ENCODE results near the gene FOXN3. TPM values are rescaled to one million over a fixed set of nuclear protein-coding genes. Genes with fewer than 3 reads are reported as not detected.

The FOXN3 gene
- total RNA-seq, 2 donors from 2014 or later, result 46.8 to 72.6 TPM

DNA sequence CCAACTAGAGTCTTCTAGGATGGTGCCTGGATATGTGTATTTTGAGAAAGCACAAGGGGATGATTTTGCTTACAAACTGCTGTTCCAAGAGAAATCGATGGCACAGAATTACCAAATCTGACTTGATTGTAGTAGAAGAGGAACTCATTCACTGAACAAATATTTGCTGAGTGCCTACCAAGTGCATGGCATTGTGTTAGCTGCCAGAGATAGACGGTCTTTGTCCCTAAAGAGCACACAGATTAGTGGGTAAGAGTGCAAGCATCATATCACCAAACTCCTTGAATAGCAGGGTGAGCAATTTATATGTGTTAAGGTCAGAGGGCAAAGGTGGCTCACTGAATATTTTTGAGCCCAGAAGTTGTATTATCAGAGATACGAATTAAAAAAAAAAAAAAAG, 3.5 kb upstream of the FOXN3 start:
- intact Hi-C loops (cut with DNase I), result loop anchor here (10.0 kb wide), 1 partner anchor 494 kb away; no protein-coding TSS in a partner anchor

GRCh38 chr14:89419973-89420482, 3.0 kb upstream of the FOXN3 start:
- H3K4me1 ChIP-seq, result no peaks in the 10 kb centered on the region
- peak overlapping the region in 1 of 2 donors; percentile 8 for H3K9ac ChIP-seq (ENCODE audit: low read depth in 2 of 2, low read length in 2 of 2)
- H3K27ac ChIP-seq, result no peak overlapping the region
- H3K9me3 ChIP-seq, result no peaks in the 10 kb centered on the region
- no peaks in the 10 kb centered on the region for H3K27me3 ChIP-seq
- H3K36me3 ChIP-seq, result no peaks in the 10 kb centered on the region
- no peak for DNase-seq
- H3K4me3 ChIP-seq, result no peak overlapping the region
- intact Hi-C loops (cut with DNase I), result loop anchor here (10.0 kb wide), 3 partner anchors 235 to 495 kb away; no protein-coding TSS in a partner anchor
- TF ChIP-seq, protein P1, sequence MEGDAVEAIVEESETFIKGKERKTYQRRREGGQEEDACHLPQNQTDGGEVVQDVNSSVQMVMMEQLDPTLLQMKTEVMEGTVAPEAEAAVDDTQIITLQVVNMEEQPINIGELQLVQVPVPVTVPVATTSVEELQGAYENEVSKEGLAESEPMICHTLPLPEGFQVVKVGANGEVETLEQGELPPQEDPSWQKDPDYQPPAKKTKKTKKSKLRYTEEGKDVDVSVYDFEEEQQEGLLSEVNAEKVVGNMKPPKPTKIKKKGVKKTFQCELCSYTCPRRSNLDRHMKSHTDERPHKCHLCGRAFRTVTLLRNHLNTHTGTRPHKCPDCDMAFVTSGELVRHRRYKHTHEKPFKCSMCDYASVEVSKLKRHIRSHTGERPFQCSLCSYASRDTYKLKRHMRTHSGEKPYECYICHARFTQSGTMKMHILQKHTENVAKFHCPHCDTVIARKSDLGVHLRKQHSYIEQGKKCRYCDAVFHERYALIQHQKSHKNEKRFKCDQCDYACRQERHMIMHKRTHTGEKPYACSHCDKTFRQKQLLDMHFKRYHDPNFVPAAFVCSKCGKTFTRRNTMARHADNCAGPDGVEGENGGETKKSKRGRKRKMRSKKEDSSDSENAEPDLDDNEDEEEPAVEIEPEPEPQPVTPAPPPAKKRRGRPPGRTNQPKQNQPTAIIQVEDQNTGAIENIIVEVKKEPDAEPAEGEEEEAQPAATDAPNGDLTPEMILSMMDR (IDR thresholded peaks at IDR 0.05), result no peak

More for the DNA sequence above, 3.5 kb upstream of the FOXN3 start:
- peak; percentile 46 for DNase-seq
- TF ChIP-seq, protein P1 (IDR thresholded peaks at IDR 0.05), result no peak
- no peaks in the 10 kb centered on the region for H3K4me1 ChIP-seq
- H3K4me3 ChIP-seq, result no peak overlapping the region
- no peaks in the 10 kb centered on the region for H3K36me3 ChIP-seq
- no peaks in the 10 kb centered on the region for H3K9me3 ChIP-seq
- no peaks in the 10 kb centered on the region for H3K27me3 ChIP-seq
- no peak overlapping the region for H3K27ac ChIP-seq
- peak overlapping the region in 1 of 2 donors; percentile 8 for H3K9ac ChIP-seq (ENCODE audit: low read depth in 2 of 2, low read length in 2 of 2)

DNA sequence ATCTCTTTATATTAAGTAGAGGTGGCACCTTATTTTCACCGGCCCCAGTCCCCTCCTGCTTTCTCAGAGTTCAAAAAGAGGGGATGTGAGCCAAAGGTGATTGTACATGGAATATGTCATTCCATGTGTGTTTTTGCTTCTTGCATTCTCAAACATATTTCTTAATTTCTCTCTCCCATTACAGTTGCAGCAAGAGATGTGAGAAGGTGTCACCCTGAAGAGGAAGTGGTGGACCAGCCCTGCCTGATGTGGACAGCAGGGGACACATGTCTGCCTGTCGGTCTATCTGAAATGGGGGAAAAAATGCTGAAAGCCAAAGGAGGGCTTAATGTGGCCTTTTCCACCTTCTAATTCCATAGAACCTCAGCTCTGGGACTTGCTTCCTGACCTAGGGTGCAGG, 1.9 kb upstream of the FOXN3 start:
- H3K4me1 ChIP-seq, result no peaks in the 10 kb centered on the region
- H3K27ac ChIP-seq, result no peak overlapping the region
- no peak for DNase-seq

DNA sequence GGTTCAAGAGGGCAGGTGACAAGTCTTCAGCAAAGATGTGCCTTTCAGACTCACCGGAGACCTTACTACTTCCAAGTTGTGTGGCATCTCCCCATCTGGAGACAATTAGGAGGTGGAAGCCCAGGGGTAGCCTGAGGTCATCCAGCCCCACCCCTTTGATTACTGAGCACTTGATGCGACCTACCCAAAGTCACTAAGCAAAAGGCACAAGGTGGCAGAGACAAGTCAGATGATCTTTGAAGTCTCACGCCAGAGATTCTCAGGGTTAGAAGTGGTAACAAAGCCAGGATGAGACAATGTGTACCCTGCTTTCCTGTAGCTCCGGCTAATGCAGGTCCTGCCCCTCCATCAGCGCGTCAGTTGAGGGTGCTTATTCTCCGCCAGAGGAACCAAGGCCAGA, 1.4 kb upstream of the FOXN3 start:
- Histone ChIP-seq H3K9me3 (no peaks in the 10 kb centered on the region), H3K27ac (no peak overlapping the region), H3K9ac (ENCODE audit: low read depth in 2 of 2, low read length in 2 of 2) (no peak overlapping the region), H3K27me3 (no peaks in the 10 kb centered on the region), H3K4me1 (no peaks in the 10 kb centered on the region), H3K4me3 (no peak overlapping the region), H3K36me3 (no peaks in the 10 kb centered on the region)
- DNase-seq, result no peak
- intact Hi-C loops (cut with DNase I), result loop anchor here (10.0 kb wide), 2 partner anchors 234 to 384 kb away; no protein-coding TSS in a partner anchor
- TF ChIP-seq, protein P1 (IDR thresholded peaks at IDR 0.05), result no peak

More for the DNA sequence above, 1.9 kb upstream of the FOXN3 start:
- Histone ChIP-seq H3K9me3 (no peaks in the 10 kb centered on the region), H3K4me3 (no peak overlapping the region), H3K36me3 (no peaks in the 10 kb centered on the region), H3K9ac (ENCODE audit: low read depth in 2 of 2, low read length in 2 of 2) (no peak overlapping the region), H3K27me3 (no peaks in the 10 kb centered on the region)
- intact Hi-C loops (cut with DNase I), result loop anchor here (10.0 kb wide), 2 partner anchors 234 to 384 kb away; no protein-coding TSS in a partner anchor
- TF ChIP-seq, protein P1 (IDR thresholded peaks at IDR 0.05), result no peak

DNA sequence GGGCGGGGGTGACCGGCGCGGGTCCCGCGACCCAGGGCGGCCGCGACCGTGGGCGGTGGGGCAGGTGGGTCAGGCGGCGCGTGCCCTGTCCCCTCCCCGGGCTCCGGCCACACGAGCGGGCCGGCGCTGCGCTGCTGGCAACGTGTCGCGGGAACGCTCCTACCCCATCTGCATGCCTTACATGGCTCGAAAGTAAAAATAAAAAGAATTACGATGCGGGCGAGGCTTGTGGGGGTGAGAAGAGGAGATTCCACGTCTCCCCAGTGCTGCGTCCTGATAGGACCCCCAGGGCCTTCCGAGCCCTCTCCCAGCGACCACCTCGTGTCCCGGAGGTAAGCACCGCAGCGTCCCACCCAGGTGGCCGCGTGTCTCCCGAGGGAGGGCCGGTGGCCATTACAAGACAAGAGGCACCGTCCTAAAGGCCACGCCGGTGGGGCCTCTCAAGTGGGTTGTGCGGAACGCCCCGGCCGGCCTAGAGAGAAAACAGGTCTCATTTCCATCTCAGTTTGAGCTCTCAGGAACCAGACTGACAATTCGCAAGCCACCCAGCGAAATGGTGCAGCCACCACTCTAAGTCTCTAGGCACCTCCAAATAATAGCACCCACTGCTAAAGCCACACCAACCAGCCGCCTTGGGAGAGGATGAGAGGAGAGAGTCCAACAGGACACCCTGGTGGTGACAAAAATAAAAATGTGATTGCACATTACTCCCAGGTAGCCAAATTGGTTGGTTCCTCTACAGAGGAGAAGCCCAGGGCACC, 612 bp upstream of the FOXN3 start:
- Histone ChIP-seq H3K36me3 (no peaks in the 10 kb centered on the region), H3K27me3 (no peaks in the 10 kb centered on the region), H3K9me3 (no peaks in the 10 kb centered on the region), H3K27ac (peak overlapping the region; percentile 77), H3K4me3 (peak overlapping the region; percentile 65), H3K4me1 (no peaks in the 10 kb centered on the region), H3K9ac (ENCODE audit: low read depth in 2 of 2, low read length in 2 of 2) (peak overlapping the region; percentile 88 to 95)
- TF ChIP-seq, protein P1 (IDR thresholded peaks at IDR 0.05), result peak; percentile 30
- intact Hi-C loops (cut with DNase I), result loop anchor here (10.0 kb wide), 2 partner anchors 233 to 383 kb away; no protein-coding TSS in a partner anchor
- peak; percentile 69 for DNase-seq

Data from colonic mucosa (tissue), 4 donors.